Kidney glomerular epithelial cell (primary cell): ENCODE data around the gene LUZP2.
"Not testable (repeated sequence)": the region's sequence is repeated elsewhere in the genome, so short reads cannot be mapped to it uniquely, and the experiment has no call there.

ENCODE experiments used
- DNase-seq: peaks from one replicate; lab custom pipeline; 2025; lab: John Stamatoyannopoulos, UW

LUZP2 gene

GRCh38 chr11:24820541-24820940, 323.7 kb downstream of the LUZP2 start:
- DNase-seq, result no peak

GRCh38 chr11:24828938-24829605, 332.2 kb downstream of the LUZP2 start:
- DNase-seq, result no peak

DNA sequence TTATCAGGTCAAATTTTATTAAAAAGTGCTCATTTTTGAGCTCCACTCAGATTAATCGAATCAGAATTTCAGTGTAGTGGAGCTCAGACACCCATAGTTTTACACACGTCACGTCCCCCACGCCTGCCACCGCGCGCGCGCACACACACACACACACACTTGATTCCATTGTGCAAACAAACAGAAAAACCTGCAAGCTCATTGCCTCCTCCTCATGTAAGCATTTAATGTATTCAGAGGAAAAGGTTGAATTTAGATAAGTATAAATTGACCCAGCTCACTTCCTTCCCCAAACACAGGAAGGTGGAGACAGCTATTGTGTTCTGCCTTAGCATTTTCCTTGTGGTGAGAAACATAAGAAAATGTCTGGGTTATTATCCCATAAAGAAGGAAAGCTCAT, 336.7 kb downstream of the LUZP2 start:
- DNase-seq, result no peak

DNA sequence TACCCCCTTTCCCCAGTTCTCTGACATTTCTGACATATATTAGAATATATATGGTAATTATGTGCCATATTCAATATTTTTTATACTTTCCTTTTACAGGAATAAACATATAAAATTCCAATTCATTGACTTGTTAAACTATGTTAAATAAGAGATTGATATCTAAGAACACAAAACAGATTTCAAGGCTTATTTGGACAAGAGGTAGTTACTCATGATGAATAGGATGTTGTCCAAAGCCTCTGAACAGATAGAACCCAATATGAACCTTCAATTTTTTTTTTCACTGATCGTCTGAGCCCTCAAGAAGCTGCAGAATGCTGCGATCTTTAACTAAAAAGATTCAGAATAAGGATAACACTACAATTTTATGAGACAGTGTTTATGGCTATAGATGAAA, 340.3 kb downstream of the LUZP2 start:
- DNase-seq, result no peak

DNA sequence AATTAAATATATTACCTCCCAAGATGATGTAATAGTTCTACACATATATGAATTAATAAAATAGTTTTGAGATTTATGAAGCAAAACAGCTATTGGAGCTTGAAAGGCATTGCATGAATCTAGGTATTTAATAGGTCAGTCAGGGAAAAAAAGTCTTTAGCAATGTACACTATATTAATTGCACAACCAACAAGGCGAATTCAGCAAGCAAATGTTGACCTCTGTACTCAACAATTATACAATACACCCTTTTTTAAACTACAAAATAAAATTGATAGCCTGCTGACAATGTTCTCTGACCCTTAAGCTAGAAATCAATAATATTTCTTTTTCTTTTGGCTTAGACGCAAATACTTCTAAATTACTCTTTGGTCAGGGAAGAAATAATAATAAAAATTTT, 345.5 kb downstream of the LUZP2 start:
- DNase-seq, result no peak

DNA sequence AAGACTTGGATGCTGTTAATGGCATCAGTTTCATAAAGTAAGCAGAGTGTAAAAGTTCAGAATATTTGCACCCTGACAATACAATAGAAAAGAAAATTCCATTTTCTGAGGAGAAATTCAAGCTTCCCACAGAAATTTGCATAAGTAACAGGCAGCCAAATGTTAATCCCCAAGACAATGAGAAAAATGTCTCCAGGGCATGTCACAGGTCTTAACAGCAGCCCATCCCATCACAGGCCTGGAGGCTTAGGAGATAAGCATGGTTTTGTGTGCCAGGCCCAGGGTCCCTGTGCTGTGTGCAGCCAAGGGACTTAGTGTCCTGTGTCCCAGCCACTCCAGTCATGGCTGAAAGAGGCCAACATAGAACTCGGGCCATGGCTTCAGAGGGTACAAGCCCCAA, 347.6 kb downstream of the LUZP2 start:
- DNase-seq, result no peak

DNA sequence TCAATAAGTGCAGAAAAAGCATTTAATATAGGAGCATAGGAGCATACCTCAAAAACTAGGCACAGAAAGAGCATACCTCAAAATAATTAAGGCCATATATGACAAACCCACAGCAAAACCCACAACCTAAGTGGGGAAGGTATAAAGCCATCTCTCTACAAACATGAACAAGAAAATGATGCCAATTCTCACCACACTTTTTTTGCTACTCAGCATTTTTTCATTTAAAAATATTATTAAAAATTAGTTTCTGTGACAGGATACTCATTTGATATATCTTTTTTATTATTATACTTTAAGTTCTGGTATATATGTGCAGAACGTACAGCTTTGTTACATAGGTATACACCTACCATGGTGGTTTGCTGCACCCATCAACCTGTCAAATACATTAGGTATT, 352.0 kb downstream of the LUZP2 start:
- DNase-seq, result no peak

- no peak for DNase-seq
These were observed 359.1 kb downstream of the LUZP2 start for GRCh38 chr11:24855951-24856350.

DNA sequence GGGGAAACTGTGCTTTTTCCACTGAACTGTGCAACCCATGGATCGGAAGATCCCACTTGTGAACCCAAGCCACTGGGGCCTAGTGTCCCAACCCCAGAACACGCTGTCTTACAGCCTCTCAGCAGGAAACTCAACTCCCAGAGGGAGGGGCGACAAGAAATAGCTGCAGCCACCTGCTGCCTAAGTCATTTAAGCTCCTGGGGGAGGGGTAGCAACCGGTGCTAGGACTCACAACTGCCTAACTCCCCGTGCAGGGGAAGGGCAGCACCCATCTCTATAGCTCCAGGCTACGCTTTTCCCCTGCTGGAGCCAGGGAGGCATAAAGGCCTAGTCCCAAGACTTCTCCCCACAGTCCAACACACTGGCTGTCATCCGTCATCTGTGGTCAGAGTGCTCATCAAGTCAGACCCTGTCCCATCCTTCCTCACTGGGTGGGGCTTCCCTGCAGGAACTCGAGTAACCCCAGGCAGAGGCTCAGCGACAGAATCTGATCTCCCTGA, 363.0 kb downstream of the LUZP2 start:
- no peak for DNase-seq

- DNase-seq, result no peak
These were observed 364.6 kb downstream of the LUZP2 start for GRCh38 chr11:24861440-24861839.

DNA sequence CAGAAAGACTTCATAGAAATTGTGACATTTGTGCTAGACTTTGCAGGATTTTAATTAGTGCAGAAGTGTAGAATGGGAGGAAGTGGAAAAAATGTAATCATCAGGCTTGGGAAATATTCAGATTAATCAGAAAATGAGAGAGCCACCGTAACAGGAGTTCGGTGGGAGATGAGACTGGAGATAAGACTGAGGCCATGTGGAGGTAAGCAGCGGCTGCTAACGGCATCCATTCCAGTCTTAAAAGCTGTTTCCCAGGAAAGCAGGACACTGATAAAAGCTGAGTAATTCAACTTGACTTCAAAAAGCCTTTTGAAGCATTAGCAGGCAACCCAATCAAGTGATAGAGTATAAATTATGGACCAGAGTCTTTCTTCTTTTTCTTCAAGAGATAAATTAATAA, 369.9 kb downstream of the LUZP2 start:
- DNase-seq, result no peak

- DNase-seq, result no peak
These were observed 373.2 kb downstream of the LUZP2 start for GRCh38 chr11:24870048-24870447.

- no peak for DNase-seq
These were observed 375.3 kb downstream of the LUZP2 start for GRCh38 chr11:24872186-24872585.

DNA sequence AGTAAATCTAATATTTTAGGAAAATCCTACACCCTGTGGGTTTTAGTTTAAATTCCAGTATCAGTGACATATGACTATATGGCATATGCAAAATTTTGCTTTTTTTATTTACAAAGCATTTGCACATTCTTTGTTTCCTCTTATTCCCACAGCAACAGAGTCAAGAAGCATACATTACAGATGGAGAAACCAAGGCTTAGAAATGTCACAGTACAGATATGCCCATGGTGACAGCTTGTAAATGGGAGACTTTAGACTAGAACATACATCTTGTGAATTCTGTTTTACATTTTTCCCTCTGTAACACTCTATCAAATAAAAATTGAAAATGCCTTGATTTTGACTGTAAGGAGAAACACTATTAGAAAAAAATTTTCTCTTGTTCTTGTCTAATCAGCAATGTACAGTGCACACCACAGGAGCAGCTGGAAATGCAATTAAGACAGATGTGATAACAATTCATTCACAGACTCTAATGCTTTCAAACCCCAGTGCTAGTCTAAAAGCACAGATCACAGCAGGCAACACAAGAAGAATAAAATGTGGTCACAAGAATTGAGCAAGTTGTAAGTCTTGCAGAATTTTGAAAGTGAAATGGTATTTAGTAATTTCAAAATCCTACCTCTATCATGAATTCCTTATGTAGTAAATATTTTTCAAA, 375.9 kb downstream of the LUZP2 start:
- no peak for DNase-seq

- DNase-seq, result no peak
These were observed 384.1 kb downstream of the LUZP2 start for GRCh38 chr11:24880962-24881361.

GRCh38 chr11:24885580-24886173, 388.8 kb downstream of the LUZP2 start:
- no peak for DNase-seq

DNA sequence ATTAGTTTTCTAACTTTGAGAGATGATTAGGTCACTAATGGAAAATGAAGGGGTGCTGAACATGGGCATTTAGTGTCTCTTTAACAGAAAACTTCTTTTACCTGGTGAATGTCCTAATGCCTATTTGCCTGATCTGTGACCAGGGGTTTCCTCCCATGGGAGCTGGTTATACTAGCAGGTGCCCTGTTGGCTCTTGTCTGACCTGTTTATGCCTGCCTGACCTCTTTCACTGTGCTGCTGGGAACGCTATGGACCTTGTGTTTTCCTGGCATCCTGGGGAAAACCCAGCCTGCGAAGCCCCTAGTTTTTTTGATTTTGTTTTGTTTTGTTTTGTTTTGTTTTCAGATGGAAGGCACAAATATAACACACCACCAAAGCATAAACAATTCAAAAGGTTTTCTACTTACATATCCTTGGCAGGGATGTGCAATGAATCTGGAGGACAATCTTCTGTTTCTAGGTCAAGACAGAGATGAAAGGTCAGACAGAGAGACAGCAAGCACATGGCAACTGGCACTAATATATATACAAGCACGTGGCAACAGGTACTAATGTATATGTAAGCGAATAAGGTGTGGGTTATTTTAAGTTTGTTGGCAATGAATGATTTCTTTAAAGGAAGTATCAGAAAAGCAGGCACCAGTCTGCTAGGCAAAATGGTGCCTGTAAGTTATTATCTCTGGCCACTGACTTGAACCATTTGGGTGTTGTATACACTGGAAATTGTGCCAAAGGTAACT, 390.2 kb downstream of the LUZP2 start:
- DNase-seq, result no peak

DNA sequence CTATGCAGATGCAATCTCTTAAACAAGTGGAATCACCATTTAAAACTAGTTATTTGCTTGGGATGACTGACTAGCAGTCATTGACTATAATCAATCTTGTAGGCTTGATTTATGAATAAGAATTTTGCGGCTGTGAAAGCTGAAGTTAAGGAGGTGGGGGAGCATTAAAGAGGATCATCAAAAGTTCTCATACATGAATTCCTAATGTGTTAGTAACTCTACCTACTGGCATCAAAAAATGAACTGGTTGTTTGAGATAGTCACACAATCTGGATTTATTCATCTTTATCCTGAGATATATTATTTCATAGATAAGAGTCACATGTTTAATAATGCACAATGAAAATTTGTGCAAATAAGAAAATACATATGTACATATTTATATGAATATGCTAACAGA, 393.6 kb downstream of the LUZP2 start:
- no peak for DNase-seq

DNA sequence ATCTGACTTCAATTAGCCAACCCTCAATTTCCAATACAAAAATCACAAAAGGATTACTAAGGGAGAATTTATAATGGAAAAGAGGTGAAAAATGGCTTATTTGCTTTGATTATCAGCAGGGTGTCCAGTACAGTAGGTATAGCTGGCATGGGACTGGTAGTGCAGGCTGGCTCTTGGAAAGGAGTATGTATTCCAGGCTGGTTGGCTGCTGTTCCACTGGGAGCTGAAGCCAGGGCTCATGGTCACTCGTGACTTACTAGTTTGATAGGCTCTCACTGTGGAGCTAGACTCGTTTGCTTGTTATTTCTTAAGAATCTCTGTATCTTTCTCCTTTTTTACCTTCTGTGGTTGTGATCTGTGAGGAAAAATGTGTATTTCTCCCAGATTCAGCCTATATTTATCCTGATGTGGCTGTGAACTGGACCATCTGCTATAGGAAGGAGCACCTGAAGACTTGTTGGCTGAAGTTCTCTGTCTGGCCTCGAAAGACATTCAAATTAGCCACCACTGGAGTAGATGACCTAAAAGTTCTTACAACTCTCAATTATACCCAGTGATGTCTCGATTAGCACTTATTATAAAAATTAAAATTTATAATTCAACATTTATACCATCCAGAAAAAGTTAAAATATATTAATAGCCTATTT, 395.1 kb downstream of the LUZP2 start:
- not testable (repeated sequence) for DNase-seq

GRCh38 chr11:24896118-24896835, 399.4 kb downstream of the LUZP2 start:
- DNase-seq, result no peak

GRCh38 chr11:24900514-24900913, 403.7 kb downstream of the LUZP2 start:
- DNase-seq, result no peak
